WTC11 (cell line): ENCODE data around the gene AKT1.

Experiments
- AR ChIP-seq: fragments of 250-450 bp; sonication (Bioruptor Pico); IDR thresholded peaks from 2 replicates; pipeline ENCODE4 v1.9.0; 2021; ENCODE audit warnings: mild to moderate bottlenecking
- CREM ChIP-seq: sonication (generic); formaldehyde crosslinking; IDR thresholded peaks from 2 replicates; pipeline ENCODE4 v1.8.1; 2022; ENCODE audit warnings: mild to moderate bottlenecking, missing genetic modification reagents, moderate library complexity
- CTCF ChIP-seq: fragments of 200-600 bp; IDR thresholded peaks from 2 replicates; pipeline ENCODE4 v1.8.0; 2022; ENCODE audit warnings: antibody characterized with exemption
- ELF4 ChIP-seq: sonication (generic); formaldehyde crosslinking; IDR thresholded peaks from 2 replicates; pipeline ENCODE4 v1.8.1; 2022; ENCODE audit warnings: low read depth, mild to moderate bottlenecking, moderate library complexity, missing genetic modification reagents
- ESRRA ChIP-seq: sonication (generic); formaldehyde crosslinking; IDR thresholded peaks from 2 replicates; pipeline ENCODE4 v1.8.1; 2022; ENCODE audit warnings: mild to moderate bottlenecking, missing genetic modification reagents, borderline replicate concordance
- FOXP1 ChIP-seq: sonication (generic); formaldehyde crosslinking; IDR thresholded peaks from 2 replicates; pipeline ENCODE4 v1.8.0; 2022; ENCODE audit warnings: missing genetic modification reagents, mild to moderate bottlenecking, moderate library complexity, borderline replicate concordance
- MAX ChIP-seq: sonication (generic); formaldehyde crosslinking; IDR thresholded peaks from 2 replicates; pipeline ENCODE4 v1.8.0; 2022; ENCODE audit warnings: mild to moderate bottlenecking, missing genetic modification reagents
- SMAD3 ChIP-seq: sonication (generic); formaldehyde crosslinking; IDR thresholded peaks from 2 replicates; pipeline ENCODE4 v1.8.0; 2022; ENCODE audit warnings: missing genetic modification reagents, mild to moderate bottlenecking, borderline replicate concordance
- ZNF138 ChIP-seq: sonication (generic); formaldehyde crosslinking; conservative IDR thresholded peaks from 2 replicates; pipeline ENCODE4 v1.8.1; 2022; ENCODE audit warnings: mild to moderate bottlenecking, moderate library complexity, missing genetic modification reagents
- ZNF423 ChIP-seq: fragments of 250-450 bp; sonication (Bioruptor Pico); IDR thresholded peaks from 2 replicates; pipeline ENCODE4 v2.1.2; 2022; ENCODE audit warnings: mild to moderate bottlenecking, moderate library complexity
- ZNF512 ChIP-seq: sonication (generic); formaldehyde crosslinking; IDR thresholded peaks from 2 replicates; pipeline ENCODE4 v1.8.1; 2022; ENCODE audit warnings: missing genetic modification reagents, borderline replicate concordance

GRCh38 chr14:104753528-104754212, 41.9 kb downstream of the AKT1 start:
- TF ChIP-seq CREM (CRISPR knock-in tag) (no peak), ZNF138 (CRISPR knock-in tag) (no peak), FOXP1 (no peak), CTCF (no peak), ESRRA (CRISPR knock-in tag) (no peak), ZNF423 (CRISPR knock-in tag) (no peak), AR (CRISPR knock-in tag) (no peak), MAX (CRISPR knock-in tag) (no peak), ZNF512 (CRISPR knock-in tag) (no peak), ELF4 (CRISPR knock-in tag) (no peak), SMAD3 (CRISPR knock-in tag) (no peak)
